NCI-H748 (cell line): ENCODE data around the gene ZNHIT6.
A peak's percentile ranks its signal among the peaks of the same experiment; 100 is the strongest.
"Not testable (repeated sequence)": the region's sequence is repeated elsewhere in the genome, so short reads cannot be mapped to it uniquely, and the experiment has no call there.

Source experiments
- DNase-seq: peaks from one replicate; lab custom pipeline; 2025; ENCODE audit not compliant: unreplicated experiment; lab: John Stamatoyannopoulos, UW

The ZNHIT6 gene, protein sequence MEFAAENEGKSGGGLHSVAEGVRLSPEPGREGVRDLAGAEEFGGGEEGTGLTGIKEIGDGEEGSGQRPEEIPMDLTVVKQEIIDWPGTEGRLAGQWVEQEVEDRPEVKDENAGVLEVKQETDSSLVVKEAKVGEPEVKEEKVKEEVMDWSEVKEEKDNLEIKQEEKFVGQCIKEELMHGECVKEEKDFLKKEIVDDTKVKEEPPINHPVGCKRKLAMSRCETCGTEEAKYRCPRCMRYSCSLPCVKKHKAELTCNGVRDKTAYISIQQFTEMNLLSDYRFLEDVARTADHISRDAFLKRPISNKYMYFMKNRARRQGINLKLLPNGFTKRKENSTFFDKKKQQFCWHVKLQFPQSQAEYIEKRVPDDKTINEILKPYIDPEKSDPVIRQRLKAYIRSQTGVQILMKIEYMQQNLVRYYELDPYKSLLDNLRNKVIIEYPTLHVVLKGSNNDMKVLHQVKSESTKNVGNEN

DNA sequence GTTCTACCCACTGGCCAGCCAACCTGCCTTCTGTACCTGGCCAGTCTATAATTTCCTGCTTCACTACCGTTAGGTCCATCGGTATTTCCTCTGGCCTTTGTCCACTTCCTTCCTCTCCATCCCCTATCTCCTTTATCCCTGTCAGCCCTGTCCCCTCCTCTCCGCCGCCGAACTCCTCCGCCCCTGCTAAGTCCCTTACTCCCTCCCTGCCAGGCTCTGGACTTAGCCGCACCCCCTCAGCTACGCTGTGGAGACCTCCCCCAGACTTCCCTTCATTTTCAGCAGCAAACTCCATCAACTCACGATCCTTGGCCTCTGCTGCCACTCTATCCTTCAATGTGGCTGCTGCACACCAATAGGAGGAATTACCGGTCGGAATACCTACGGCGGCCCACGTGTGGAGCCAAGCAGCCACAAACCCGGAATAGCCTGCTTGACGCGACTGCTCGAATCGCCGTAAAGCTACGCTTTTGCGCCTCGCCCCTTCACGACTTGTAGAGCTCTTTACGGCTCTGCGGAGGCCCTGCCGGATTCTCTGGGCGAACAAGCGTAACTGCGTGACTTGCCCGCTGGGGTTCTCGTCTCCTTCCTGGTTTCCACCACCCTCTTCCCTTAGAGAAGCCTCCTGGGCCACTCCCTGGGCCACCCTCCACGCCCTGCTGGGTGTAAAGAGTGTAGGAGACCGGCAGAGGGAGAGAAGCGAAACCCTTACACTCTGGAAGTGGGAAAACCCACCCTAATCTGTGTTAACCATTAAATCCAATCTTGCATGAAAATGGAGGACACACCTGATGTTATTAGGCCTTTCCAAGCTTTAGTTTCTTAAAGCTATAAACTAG, at the start of gene ZNHIT6:
ZNHIT6 (minus strand) TSS at position 444 of the 839 bp plus-strand sequence; CDS start at position 295, 149 bp downstream.
- peak; percentile 91 for DNase-seq

DNA sequence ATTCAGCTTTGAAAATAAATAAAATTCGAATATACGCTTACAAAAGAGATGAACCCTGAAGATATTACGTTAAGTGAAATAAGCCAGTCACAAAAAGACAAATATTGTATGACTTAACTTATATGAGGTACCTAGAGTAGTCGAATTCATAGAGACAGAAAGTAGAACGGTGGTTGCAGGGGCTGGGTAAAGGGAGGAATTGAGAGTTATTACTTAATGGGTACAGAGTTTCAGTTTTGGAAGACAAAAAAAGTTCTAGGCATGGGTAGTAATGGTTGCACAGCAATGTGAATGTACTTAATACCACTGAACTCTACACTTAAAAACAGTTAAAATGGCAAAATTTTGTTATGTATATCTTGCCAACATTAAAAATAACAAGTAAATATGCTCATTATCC, 48.6 kb upstream of the ZNHIT6 start:
- DNase-seq = no peak

DNA sequence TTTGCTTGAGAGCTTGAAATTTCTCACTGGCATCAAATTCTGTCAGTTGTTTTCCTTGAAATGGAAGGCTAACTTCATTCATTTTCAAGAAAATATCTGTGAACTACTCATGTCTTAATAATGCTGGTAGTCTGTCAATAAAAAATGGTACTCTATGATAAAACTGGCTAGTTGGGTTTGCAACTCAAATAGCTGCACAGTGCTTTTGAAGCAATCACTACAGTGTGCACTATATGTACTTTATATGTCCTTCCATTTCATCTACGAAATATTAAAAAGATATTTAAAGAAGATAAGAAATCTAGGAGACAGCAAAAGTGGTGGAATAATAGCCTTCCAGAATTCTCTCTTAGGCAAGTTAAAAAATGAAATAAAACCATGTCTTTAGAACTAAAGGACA, 39.9 kb upstream of the ZNHIT6 start:
- no peak for DNase-seq

GRCh38 chr1:85746777-85747176, 38.5 kb upstream of the ZNHIT6 start:
- no peak for DNase-seq

DNA sequence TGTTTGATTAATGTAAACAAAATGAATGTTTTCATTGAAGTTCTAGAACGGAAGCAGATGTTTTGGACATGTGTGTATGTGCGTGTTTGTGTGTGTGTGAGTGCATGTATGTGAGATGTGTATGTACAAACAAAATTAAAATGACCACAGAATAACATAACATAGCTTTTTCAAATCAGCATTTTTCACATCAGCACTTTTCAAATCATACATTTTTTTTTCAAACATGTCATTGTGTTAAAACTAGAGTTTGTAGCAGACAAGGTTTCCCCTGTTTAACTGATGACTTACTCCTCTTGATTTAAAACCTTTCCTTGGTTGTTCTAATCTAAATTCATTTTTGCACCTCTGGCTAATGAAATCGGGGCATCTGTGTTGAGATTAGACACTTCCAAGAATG, 35.6 kb upstream of the ZNHIT6 start:
- DNase-seq = no peak

GRCh38 chr1:85734931-85735330, 26.7 kb upstream of the ZNHIT6 start:
- no peak for DNase-seq

GRCh38 chr1:85718678-85719340, 10.6 kb upstream of the ZNHIT6 start:
- no peak for DNase-seq

DNA sequence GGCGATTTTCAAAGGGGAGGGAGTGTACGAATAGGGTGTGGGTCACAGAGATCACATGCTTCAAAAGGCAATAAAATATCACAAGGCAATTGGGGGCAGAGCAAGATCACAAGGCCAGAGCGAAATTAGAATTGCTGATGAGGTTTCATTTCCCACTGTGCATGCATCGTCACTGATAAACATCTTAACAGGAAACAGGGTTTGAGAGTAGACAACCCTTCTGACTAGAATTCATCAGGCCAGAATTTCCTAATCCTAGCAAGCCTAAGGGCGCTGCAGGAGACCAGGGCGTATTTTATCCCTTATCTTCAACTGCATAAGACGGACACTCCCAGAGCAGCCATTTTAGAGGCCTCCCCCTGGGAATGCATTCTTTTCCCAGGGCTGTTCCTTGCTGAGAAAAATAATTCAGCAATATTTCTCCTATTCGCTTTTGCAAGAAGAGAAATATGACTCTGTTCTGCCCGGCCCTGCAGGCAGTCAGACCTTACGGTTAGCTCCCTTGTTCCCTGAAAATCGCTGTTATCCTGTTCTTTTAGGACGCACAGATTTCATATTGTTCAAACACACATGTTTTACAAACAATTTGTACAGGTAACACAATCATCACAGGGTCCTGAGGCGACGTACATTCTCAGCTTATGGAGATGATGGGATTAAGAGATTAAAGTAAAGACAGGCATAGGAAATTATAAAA, 6.3 kb upstream of the ZNHIT6 start:
- DNase-seq = not testable (repeated sequence)

- peak; percentile 11 for DNase-seq
These were observed 595 bp upstream of the ZNHIT6 start for GRCh38 chr1:85708829-85709227.

DNA sequence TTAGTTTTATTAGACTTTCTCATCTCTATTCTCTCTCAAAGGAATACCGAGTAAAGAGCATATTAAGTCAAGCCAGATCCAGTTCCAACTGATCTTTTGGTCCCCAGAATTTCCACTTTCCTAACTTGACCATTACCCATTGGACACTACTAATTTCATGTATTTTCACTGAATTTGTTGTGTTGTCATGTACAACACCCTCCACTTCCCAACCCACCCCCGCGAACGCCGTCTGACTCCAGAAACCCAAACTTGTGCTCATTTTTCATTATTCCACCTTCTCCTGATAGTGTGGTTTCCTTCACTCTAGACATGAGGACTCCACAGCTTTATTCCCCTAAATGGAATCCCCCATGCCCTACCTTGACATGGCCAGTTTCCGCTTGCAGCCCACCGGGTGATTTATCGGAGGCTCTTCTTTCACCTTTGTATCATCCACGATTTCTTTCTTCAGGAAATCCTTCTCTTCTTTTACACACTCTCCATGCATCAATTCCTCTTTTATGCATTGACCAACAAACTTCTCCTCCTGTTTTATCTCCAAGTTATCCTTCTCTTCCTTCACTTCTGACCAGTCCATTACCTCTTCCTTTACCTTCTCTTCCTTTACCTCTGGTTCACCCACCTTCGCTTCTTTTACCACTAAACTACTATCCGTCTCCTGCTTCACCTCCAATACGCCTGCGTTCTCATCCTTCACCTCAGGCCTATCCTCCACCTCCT, 805 bp downstream of the ZNHIT6 start:
- no peak for DNase-seq

DNA sequence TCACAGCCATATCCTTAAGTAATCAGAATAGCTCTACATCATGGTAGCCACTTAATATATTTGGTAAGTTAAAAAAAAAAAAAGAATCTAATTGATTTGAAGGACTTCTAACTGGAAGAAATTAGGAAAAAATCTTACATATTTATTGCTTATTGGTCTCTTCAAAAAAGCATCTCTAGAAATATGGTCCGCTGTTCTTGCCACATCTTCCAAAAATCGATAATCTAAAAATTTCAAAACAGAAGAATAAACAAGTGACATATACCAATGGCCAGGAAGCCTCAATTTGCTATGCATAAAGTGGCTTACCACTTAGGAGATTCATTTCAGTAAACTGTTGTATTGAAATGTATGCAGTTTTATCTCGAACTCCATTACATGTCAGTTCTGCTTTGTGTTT, 2.3 kb downstream of the ZNHIT6 start:
- no peak for DNase-seq

- DNase-seq = no peak
These were observed 7.8 kb downstream of the ZNHIT6 start for GRCh38 chr1:85700422-85700821.

- no peak for DNase-seq
These were observed 10.3 kb downstream of the ZNHIT6 start for GRCh38 chr1:85697895-85698294.

DNA sequence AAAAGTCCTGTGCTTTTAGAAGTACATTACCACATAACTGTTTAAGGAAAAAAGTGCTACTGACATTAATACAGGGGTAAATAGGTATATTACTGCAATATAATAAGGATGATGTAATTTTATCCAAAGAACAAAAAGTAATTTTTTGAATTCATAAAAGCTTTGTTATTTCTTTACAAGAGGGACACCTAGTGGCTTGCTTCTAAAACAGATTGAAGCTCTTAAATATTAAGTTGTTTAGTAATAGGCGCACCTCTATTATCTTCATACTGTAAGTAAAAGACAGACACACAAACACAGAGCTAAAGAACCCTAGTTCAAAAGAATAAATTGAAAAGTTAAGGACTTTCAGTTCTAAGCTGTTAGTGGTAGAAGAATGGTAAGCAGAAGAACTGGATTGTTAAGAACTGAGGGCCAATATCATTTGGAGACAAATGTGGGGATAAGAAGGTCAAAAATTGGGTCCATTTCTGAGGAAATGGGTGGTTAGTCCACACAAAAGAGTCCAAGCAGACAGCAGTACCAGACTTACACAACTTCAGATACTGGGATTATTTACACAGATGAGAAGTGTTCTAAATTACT, 15.4 kb downstream of the ZNHIT6 start:
- DNase-seq = peak; percentile 18

GRCh38 chr1:85689775-85690404, 18.3 kb downstream of the ZNHIT6 start:
- no peak for DNase-seq

GRCh38 chr1:85683292-85684025, 24.8 kb downstream of the ZNHIT6 start:
- DNase-seq = no peak

DNA sequence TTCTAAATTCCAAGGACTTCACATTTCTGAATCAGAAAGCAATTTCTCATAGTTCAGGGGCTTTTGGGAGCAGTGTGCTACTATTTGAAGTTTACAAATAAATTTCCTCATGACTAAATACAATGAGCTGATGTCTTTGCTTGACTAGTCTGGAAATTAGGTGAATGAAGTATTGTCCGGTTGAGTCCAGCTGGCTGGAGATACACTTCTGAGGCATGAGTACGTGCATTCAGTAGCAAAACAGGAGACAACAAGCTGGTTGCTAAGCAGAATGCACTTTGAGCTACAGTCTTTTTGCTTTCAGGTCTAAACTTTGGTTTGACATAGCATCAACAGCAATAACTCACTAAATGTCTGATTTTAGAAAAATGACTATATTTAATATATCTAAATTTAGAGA, 27.1 kb downstream of the ZNHIT6 start:
- no peak for DNase-seq

GRCh38 chr1:85678193-85678592, 30.0 kb downstream of the ZNHIT6 start:
- DNase-seq = no peak

- DNase-seq = no peak
These were observed 30.6 kb downstream of the ZNHIT6 start for GRCh38 chr1:85677656-85678055.
